Esophagus muscularis mucosa (tissue), 3 donors: Measurements from ENCODE around the gene PZP.

Experiments
- EP300 ChIP-seq: sonication (generic); formaldehyde crosslinking; IDR thresholded peaks from one replicate; pipeline ENCODE4 v1.6.1; 2017; ENCODE audit warnings: antibody characterized with exemption
- POLR2AphosphoS5 ChIP-seq, 2 donors: sonication (generic); formaldehyde crosslinking; IDR thresholded peaks; one replicate each; pipeline ENCODE4 v1.6.1; 2017; ENCODE audit warnings: antibody characterized with exemption in 2 of 2

- no peak for TF ChIP-seq POLR2AphosphoS5 (IDR thresholded peaks at IDR 0.05)
- TF ChIP-seq EP300: no peak
Observed at GRCh38 chr12:9198012-9198411, 10.2 kb downstream of the PZP start.
